ENCODE measurements around the gene SLC22A1. TPM values are rescaled to one million over a fixed set of nuclear protein-coding genes. Genes with fewer than 3 reads are reported as not detected.

SLC22A1 gene
- total and polyA plus RNA-seq, 2 of the 13 experiments (the other 11 are each of a cell fraction or from before 2014, with no cell fraction given) = 0.80 to 0.87 TPM

GRCh38 chr6:160137989-160138835, 16.6 kb downstream of the SLC22A1 start (continued):
- TF ChIP-seq NFAT5 (CRISPR knock-in tag; IDR thresholded peaks at IDR 0.05) (no peak), ADNP (CRISPR knock-in tag; IDR thresholded peaks at IDR 0.05) (no peak), ZNF333 (CRISPR knock-in tag; IDR thresholded peaks at IDR 0.05; ENCODE audit: borderline replicate concordance) (no peak), ZKSCAN5 (CRISPR knock-in tag; IDR thresholded peaks at IDR 0.05) (no peak), HNF4G (IDR thresholded peaks at IDR 0.05; ENCODE audit: borderline replicate concordance, low read depth, low read length) (no peak), HNF4G (CRISPR knock-in tag; IDR thresholded peaks at IDR 0.05; ENCODE audit: borderline replicate concordance, low read depth) (no peak), ARID4A (CRISPR knock-in tag; IDR thresholded peaks at IDR 0.05; ENCODE audit: borderline replicate concordance) (no peak; the same call in 1 of the 2 replicates), RXRB (CRISPR knock-in tag; IDR thresholded peaks at IDR 0.05; ENCODE audit: borderline replicate concordance) (peak; percentile 19; the same call in 1 of the 2 replicates), ZNF512 (CRISPR knock-in tag; IDR thresholded peaks at IDR 0.05) (no peak), ZNF619 (CRISPR knock-in tag; IDR thresholded peaks at IDR 0.05) (no peak), KDM3A (CRISPR knock-in tag; IDR thresholded peaks at IDR 0.05; ENCODE audit: low read depth) (0 out of 2 replicates have a peak, but pooled peaks have one; percentile 24), ZNF280D (CRISPR knock-in tag; IDR thresholded peaks at IDR 0.05) (no peak), MAFK (conservative IDR thresholded peaks at IDR 0.05 in 1 of 2, IDR thresholded peaks at IDR 0.05 in 1 of 2; ENCODE audit: low read length in 2 of 2) (no peak), ZNF720 (CRISPR knock-in tag; IDR thresholded peaks at IDR 0.05) (no peak)

Measured in HepG2 (cell line).